ENCODE results near the gene DLGAP4. TPM values are rescaled to one million over a fixed set of nuclear protein-coding genes. Genes with fewer than 3 reads are reported as not detected.

The DLGAP4 gene
- total RNA-seq, 1 experiment from 2014 or later: 40.3 TPM

GRCh38 chr20:36408219-36408618 lies 102.1 kb downstream of the DLGAP4 start:
- intact Hi-C loops (cut with micrococcal nuclease): no loop called here
- H4K20me1 ChIP-seq (ENCODE audit: insufficient read depth): no peaks in the 10 kb centered on the region

GRCh38 chr20:36411861-36412454 lies 105.8 kb downstream of the DLGAP4 start:
- Histone ChIP-seq H3K36me3 (ENCODE audit: control insufficient read depth in 1 of 2, insufficient read depth in 2 of 2, low read length in 2 of 2) (no peaks in the 10 kb centered on the region), H4K20me1 (ENCODE audit: insufficient read depth) (no peaks in the 10 kb centered on the region), H3K27me3 (ENCODE audit: insufficient read depth, low read length) (no peaks in the 10 kb centered on the region), H3K4me2 (ENCODE audit: low read length) (no peak overlapping the region), H3K9ac (ENCODE audit: low read length) (no peak overlapping the region), H2AFZ (ENCODE audit: low read depth, low read length, poor library complexity, severe bottlenecking) (no peak overlapping the region), H3K4me1 (ENCODE audit: control insufficient read depth in 1 of 2, insufficient read depth in 2 of 2, low read length in 2 of 2) (peaks cover 0 to 3% of the 10 kb centered on the region in 2 experiments; a peak in 1 of 4 replicates), H3K9me3 (ENCODE audit: control insufficient read depth in 1 of 2, insufficient read depth in 1 of 2, low read depth in 1 of 2, low read length in 2 of 2) (no peaks in the 10 kb centered on the region), H3K79me2 (ENCODE audit: insufficient read depth, low read length) (no peaks in the 10 kb centered on the region), H3K9me2 (ENCODE audit: insufficient read depth) (no peaks in the 10 kb centered on the region), H3K27ac (ENCODE audit: low read depth, low read length) (no peak overlapping the region), H3K4me3 (replicated peaks in 1 of 2; ENCODE audit: low read depth in 1 of 2, low read length in 2 of 2) (no peak overlapping the region)
- ChIA-PET CTCF (interaction anchor here (1.5 kb wide), 1 partner anchor 12 kb away, joined by 6 read pairs; no protein-coding TSS in a partner anchor), POLR2A (no interaction called here), RAD21 (ENCODE audit: low non-redundant PET in 1 of 2, low total read pairs in 2 of 2, uncharacterized antibody in 2 of 2, unreplicated experiment in 2 of 2) (no interaction called here)
- no TSS peak for BruUV-seq (replicated peaks)
- no peak for DNase-seq (ENCODE audit: low read depth, low spot score)
- intact Hi-C loops (cut with micrococcal nuclease): no loop called here
- no peak for ATAC-seq
- no peak for TF ChIP-seq ATF3 (IDR thresholded peaks at IDR 0.05)
- no peak for TF ChIP-seq POLR2A (IDR thresholded peaks at IDR 0.05; ENCODE audit: borderline replicate concordance, extremely low read depth, insufficient read depth, insufficient read length)
- TF ChIP-seq SIN3A (IDR thresholded peaks at IDR 0.05; ENCODE audit: low read depth): no peak
- TF ChIP-seq CTCF (IDR thresholded peaks at IDR 0.05 in 2 of 3, conservative IDR thresholded peaks at IDR 0.05 in 1 of 3; ENCODE audit: borderline replicate concordance in 1 of 3, insufficient read depth in 1 of 3, low read depth in 2 of 3, low read length in 2 of 3): no peak
- no peak for TF ChIP-seq ZNF274 (IDR thresholded peaks at IDR 0.05; ENCODE audit: low read depth, low read length)
- TF ChIP-seq ZBTB33 (IDR thresholded peaks at IDR 0.05; ENCODE audit: extremely low read depth, insufficient replicate concordance, low read length): no peak
- TF ChIP-seq RAD21 (IDR thresholded peaks at IDR 0.05; ENCODE audit: low read depth): no peak
- no peak for TF ChIP-seq ZFX (IDR thresholded peaks at IDR 0.05)
- TF ChIP-seq SRF (IDR thresholded peaks at IDR 0.05; ENCODE audit: low read depth): no peak
- TF ChIP-seq EGR1 (IDR thresholded peaks at IDR 0.05; ENCODE audit: low read depth): no peak
- TF ChIP-seq POLR2AphosphoS5 (IDR thresholded peaks at IDR 0.05; ENCODE audit: low read depth, low read length): no peak
- no peak for TF ChIP-seq YY1 (IDR thresholded peaks at IDR 0.05; ENCODE audit: extremely low read depth, insufficient replicate concordance, low read depth, low read length)
- TF ChIP-seq CBX3 (IDR thresholded peaks at IDR 0.05; ENCODE audit: low read depth): no peak
- no peak for TF ChIP-seq EZH2phosphoT487 (IDR thresholded peaks at IDR 0.05; ENCODE audit: borderline replicate concordance)

More at GRCh38 chr20:36408219-36408618, 102.1 kb downstream of the DLGAP4 start:
- Histone ChIP-seq H3K9me2 (ENCODE audit: insufficient read depth) (no peaks in the 10 kb centered on the region), H3K79me2 (ENCODE audit: insufficient read depth, low read length) (no peaks in the 10 kb centered on the region), H3K27me3 (ENCODE audit: insufficient read depth, low read length) (no peaks in the 10 kb centered on the region), H3K9me3 (ENCODE audit: control insufficient read depth in 1 of 2, insufficient read depth in 1 of 2, low read depth in 1 of 2, low read length in 2 of 2) (no peaks in the 10 kb centered on the region), H3K4me1 (ENCODE audit: control insufficient read depth in 1 of 2, insufficient read depth in 2 of 2, low read length in 2 of 2) (peaks cover 0 to 11% of the 10 kb centered on the region in 2 experiments; a peak in 2 of 4 replicates), H3K4me3 (replicated peaks in 1 of 2; ENCODE audit: low read depth in 1 of 2, low read length in 2 of 2) (no peak overlapping the region), H3K9ac (ENCODE audit: low read length) (no peak overlapping the region), H3K36me3 (ENCODE audit: control insufficient read depth in 1 of 2, insufficient read depth in 2 of 2, low read length in 2 of 2) (no peaks in the 10 kb centered on the region), H3K27ac (ENCODE audit: low read depth, low read length) (no peak overlapping the region), H3K4me2 (ENCODE audit: low read length) (no peak overlapping the region), H2AFZ (ENCODE audit: low read depth, low read length, poor library complexity, severe bottlenecking) (no peak overlapping the region)
- CTCF ChIA-PET: interaction anchor here (1.4 kb wide), 1 partner anchor 9 kb away, joined by 10 read pairs; no protein-coding TSS in a partner anchor
- BruUV-seq (replicated peaks): no TSS peak
- RAD21 ChIA-PET (ENCODE audit: low non-redundant PET in 1 of 2, low total read pairs in 2 of 2, uncharacterized antibody in 2 of 2, unreplicated experiment in 2 of 2): no interaction called here
- POLR2A ChIA-PET: no interaction called here
- TF ChIP-seq CEBPB (IDR thresholded peaks at IDR 0.05; ENCODE audit: low read depth) (no peak), CBX3 (IDR thresholded peaks at IDR 0.05; ENCODE audit: low read depth) (no peak), EZH2 (IDR thresholded peaks at IDR 0.05) (no peak), RAD21 (IDR thresholded peaks at IDR 0.05; ENCODE audit: low read depth) (no peak), SIN3A (IDR thresholded peaks at IDR 0.05; ENCODE audit: low read depth) (no peak)
- no peak for ATAC-seq
- DNase-seq (ENCODE audit: low read depth, low spot score): no peak
